HUES6 (cell line): ENCODE data around the gene NQO1.

Source experiments
- H3K27ac ChIP-seq: 2 replicates; pipeline ENCODE4 v1.7.0; 2013; ENCODE audit warnings: low read depth, mild to moderate bottlenecking, low read length, inconsistent platforms
- H3K27me3 ChIP-seq: 2 replicates; pipeline ENCODE4 v1.6.1; 2013; ENCODE audit warnings: low read length; ENCODE audit not compliant: control insufficient read depth, insufficient read depth
- H3K36me3 ChIP-seq: 2 replicates; pipeline ENCODE4 v1.6.1; 2013; ENCODE audit warnings: low read length; ENCODE audit not compliant: control insufficient read depth, insufficient read depth
- H3K4me1 ChIP-seq: 2 replicates; pipeline ENCODE4 v1.6.1; 2013; ENCODE audit warnings: low read length; ENCODE audit not compliant: control insufficient read depth, insufficient read depth
- H3K4me3 ChIP-seq: 2 replicates; pipeline ENCODE4 v1.5.1; 2013; ENCODE audit warnings: low read depth, low read length
- H3K9ac ChIP-seq: one replicate; pipeline ENCODE4 v1.6.1; 2013; ENCODE audit warnings: mild to moderate bottlenecking, low read length
- H3K9me3 ChIP-seq: 2 replicates; pipeline ENCODE4 v1.6.1; 2013; ENCODE audit warnings: low read depth, low read length; ENCODE audit not compliant: control insufficient read depth, insufficient read depth

Gene NQO1

DNA sequence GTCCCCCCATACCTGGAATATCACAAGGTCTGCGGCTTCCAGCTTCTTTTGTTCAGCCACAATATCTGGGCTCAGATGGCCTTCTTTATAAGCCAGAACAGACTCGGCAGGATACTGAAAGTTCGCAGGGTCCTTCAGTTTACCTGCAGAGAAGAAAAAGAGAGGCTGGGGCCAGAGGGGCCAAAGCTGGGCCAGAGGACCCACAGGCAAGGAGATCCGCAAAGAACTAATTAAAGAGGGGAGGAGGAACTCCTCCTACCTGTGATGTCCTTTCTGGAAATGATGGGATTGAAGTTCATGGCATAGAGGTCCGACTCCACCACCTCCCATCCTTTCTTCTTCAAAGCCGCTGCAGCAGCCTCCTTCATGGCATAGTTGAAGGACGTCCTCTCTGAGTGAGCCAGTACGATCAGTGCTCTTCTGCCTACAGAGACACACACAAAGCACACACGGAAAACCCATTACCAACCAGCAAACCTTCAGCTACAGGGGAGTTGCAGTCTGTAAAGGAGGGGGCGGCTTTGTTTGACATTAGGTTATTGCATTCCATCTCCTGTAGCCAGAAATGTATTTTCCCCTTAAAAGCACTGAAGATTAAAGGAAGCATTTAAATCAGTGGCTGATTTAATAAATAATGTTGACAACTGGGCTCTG is 8.1 kb downstream of the NQO1 start:
- no peak overlapping the region for H3K9ac ChIP-seq
- no peak overlapping the region for H3K4me3 ChIP-seq

GRCh38 chr16:69717066-69717465 is 9.3 kb downstream of the NQO1 start:
- no peak overlapping the region for H3K4me3 ChIP-seq
- H3K36me3 ChIP-seq, result peaks cover 42% of the 10 kb centered on the region
- no peak overlapping the region for H3K9ac ChIP-seq
- no peaks in the 10 kb centered on the region; the same call in 1 of the 2 replicates for H3K4me1 ChIP-seq
- H3K9me3 ChIP-seq, result no peaks in the 10 kb centered on the region
- H3K27ac ChIP-seq, result no peak overlapping the region
- no peaks in the 10 kb centered on the region for H3K27me3 ChIP-seq

More for the DNA sequence above, 8.1 kb downstream of the NQO1 start:
- no peaks in the 10 kb centered on the region; the same call in 1 of the 2 replicates for H3K4me1 ChIP-seq
- no peaks in the 10 kb centered on the region for H3K9me3 ChIP-seq
- no peak overlapping the region for H3K27ac ChIP-seq
- H3K36me3 ChIP-seq, result peaks cover 30% of the 10 kb centered on the region
- H3K27me3 ChIP-seq, result no peaks in the 10 kb centered on the region

DNA sequence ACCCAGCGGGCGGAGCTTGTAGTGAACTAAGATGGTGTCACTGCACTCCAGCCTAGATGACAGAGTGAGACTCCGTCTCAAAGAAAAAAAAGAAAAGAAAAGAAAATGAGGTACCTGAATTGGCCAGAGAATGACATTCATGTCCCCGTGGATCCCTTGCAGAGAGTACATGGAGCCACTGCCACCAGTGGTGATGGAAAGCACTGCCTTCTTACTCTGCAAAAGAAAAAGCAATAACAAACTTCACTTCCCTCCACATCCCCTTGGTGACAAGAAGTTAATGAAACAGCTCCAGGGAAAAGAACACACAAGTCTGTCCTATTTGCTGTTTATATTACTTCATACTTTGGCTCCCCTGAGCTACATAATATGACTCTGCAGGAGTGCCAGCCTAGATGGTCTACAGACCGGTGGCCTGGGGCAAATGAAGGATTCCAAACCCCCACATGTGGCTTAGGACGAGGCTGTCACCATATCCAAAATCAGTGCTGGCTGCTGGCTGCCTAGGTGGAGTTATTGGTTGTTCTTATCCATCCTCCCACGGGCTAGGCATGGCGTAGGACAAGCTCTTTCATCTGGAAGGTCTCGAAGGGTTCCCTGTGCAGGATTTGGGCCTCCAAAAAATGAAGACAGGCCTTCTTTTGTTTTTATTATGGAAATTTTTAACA is 13.3 kb downstream of the NQO1 start:
- H3K4me1 ChIP-seq, result no peaks in the 10 kb centered on the region
- no peaks in the 10 kb centered on the region for H3K9me3 ChIP-seq
- no peak overlapping the region for H3K9ac ChIP-seq
- H3K4me3 ChIP-seq, result no peak overlapping the region
- H3K27me3 ChIP-seq, result no peaks in the 10 kb centered on the region
- peaks cover 53% of the 10 kb centered on the region for H3K36me3 ChIP-seq
- no peak overlapping the region for H3K27ac ChIP-seq

GRCh38 chr16:69712277-69712676 is 14.1 kb downstream of the NQO1 start:
- no peak overlapping the region for H3K27ac ChIP-seq
- H3K9ac ChIP-seq, result no peak overlapping the region
- peaks cover 47% of the 10 kb centered on the region for H3K36me3 ChIP-seq
- H3K4me3 ChIP-seq, result no peak overlapping the region
- no peaks in the 10 kb centered on the region for H3K27me3 ChIP-seq
- H3K4me1 ChIP-seq, result no peaks in the 10 kb centered on the region
- H3K9me3 ChIP-seq, result no peaks in the 10 kb centered on the region

- H3K36me3 ChIP-seq, result peaks cover 40% of the 10 kb centered on the region
- H3K9ac ChIP-seq, result no peak overlapping the region
- H3K27ac ChIP-seq, result no peak overlapping the region
- no peaks in the 10 kb centered on the region for H3K27me3 ChIP-seq
- H3K4me3 ChIP-seq, result no peak overlapping the region
- no peaks in the 10 kb centered on the region for H3K9me3 ChIP-seq
- no peaks in the 10 kb centered on the region for H3K4me1 ChIP-seq
These were observed 15.1 kb downstream of the NQO1 start for GRCh38 chr16:69711115-69711740.

DNA sequence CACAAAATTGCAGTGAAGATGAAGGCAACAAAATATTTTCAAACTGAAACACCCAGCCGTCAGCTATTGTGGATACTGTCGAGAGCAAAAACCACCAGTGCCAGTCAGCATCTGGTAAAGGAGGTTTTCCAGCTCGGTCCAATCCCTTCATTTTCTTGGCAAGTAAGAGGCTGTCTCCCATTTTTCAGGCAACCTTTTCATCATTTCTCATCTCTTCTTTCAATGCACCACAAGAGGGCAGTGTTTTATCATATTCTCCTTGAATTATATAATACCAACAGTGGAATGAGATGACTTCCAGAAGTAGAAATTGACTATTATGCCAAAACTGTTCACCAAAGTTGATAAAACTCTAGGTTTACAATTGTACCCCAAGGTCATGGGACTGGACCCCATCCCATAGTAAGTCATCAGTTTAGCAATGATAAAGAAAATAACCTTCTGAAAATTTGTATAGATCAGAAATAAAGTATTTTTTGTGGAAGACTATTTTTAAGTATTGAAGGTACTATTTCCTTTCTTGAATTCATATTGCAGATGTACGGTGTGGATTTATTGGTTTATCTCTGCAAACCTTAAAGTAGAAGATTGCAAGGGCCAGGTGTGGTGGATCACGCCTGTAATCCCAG is 16.8 kb downstream of the NQO1 start:
- H3K27ac ChIP-seq, result no peak overlapping the region
- H3K4me1 ChIP-seq, result no peaks in the 10 kb centered on the region
- H3K9me3 ChIP-seq, result no peaks in the 10 kb centered on the region
- H3K27me3 ChIP-seq, result no peaks in the 10 kb centered on the region
- H3K4me3 ChIP-seq, result no peak overlapping the region
- H3K9ac ChIP-seq, result no peak overlapping the region
- H3K36me3 ChIP-seq, result peaks cover 29% of the 10 kb centered on the region

- Histone ChIP-seq H3K27me3 (no peaks in the 10 kb centered on the region), H3K36me3 (peaks cover 25% of the 10 kb centered on the region), H3K9me3 (no peaks in the 10 kb centered on the region), H3K27ac (no peak overlapping the region), H3K4me3 (no peak overlapping the region), H3K9ac (no peak overlapping the region), H3K4me1 (no peaks in the 10 kb centered on the region)
These were observed 18.3 kb downstream of the NQO1 start for GRCh38 chr16:69707920-69708683.

DNA sequence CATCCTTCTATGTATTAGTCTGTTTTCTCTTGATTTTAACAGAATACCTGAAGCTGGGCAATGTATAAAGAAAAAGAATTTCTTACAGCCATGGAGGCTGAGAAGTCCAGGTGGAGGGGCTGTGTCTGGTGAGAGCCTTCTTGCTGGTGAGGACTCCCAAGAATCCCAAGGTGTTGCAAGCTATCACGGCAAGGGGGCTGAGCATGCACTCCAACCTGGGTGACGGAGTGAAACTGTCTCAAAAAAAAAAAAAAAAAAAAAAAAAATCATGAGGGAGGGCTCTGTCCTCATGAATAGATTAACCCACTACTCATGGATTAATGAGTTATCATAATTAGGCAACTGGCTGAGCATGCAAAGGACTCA is 19.4 kb downstream of the NQO1 start:
- H3K27ac ChIP-seq, result no peak overlapping the region
- no peak overlapping the region for H3K9ac ChIP-seq
- H3K27me3 ChIP-seq, result no peaks in the 10 kb centered on the region
- peaks cover 14% of the 10 kb centered on the region for H3K36me3 ChIP-seq
- no peaks in the 10 kb centered on the region for H3K9me3 ChIP-seq
- H3K4me1 ChIP-seq, result no peaks in the 10 kb centered on the region
- H3K4me3 ChIP-seq, result no peak overlapping the region

DNA sequence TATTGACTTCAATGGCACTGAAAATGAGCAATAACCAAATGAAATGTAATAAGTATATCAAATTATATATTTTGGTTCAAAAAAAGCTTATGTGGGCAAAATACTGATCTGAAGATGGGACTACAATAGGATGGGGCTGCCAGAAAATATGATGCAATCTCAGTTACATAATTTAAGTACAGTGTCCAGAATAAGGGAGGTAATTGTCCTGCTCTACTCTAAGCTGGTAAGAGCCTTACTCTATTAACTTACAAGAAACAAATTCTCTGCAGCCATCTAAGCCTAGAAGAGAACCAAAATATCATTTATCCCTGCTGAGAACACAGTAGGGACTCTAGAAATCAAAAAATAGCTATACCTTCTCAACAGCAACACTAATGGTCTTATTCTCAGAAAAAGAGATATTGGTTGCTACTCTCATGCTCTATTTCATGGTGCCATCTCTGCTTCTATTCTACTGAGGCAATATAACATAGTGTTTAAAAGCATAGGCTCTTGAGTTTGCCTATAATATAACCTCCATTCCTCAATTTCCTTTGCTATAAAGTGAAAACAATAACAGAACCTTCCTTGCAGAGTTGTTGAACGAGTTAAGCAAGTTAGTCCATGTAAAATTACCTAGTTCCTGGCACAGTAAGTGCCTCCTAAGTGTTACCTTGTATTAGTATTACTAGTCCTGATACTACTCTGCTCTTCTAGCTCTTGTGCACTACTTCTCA is 19.9 kb downstream of the NQO1 start:
- no peaks in the 10 kb centered on the region for H3K27me3 ChIP-seq
- no peaks in the 10 kb centered on the region for H3K4me1 ChIP-seq
- no peaks in the 10 kb centered on the region for H3K9me3 ChIP-seq
- H3K36me3 ChIP-seq, result peaks cover 12% of the 10 kb centered on the region
- no peak overlapping the region for H3K4me3 ChIP-seq
- H3K27ac ChIP-seq, result no peak overlapping the region
- no peak overlapping the region for H3K9ac ChIP-seq

DNA sequence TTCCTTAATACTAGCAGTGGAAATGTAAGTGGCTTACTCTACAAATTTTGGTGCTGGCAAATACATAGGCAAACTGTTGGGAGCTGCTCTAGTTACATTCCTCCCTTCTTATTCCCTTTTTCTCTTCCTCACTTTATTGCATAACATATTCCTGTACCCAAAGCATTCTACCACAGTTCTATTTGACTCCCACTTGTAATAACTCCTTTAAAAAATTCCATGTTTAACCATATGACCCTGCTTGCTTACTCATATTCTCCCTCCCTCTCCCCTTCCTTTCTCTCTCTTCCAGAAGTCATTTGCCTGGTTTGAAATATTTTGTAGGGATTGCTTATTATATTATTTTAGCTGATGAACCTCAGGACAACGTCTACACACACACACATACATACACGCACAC is 22.7 kb downstream of the NQO1 start:
- Histone ChIP-seq H3K27ac (no peak overlapping the region), H3K4me3 (no peak overlapping the region), H3K4me1 (no peaks in the 10 kb centered on the region), H3K9me3 (no peaks in the 10 kb centered on the region), H3K9ac (no peak overlapping the region), H3K27me3 (no peaks in the 10 kb centered on the region), H3K36me3 (peaks cover 6% of the 10 kb centered on the region)
